ENCODE measurements around the gene KLHDC8B.

KLHDC8B gene

GRCh38 chr3:49170744-49171118 lies 667 bp upstream of the KLHDC8B start:
- TF ChIP-seq CTCF (IDR thresholded peaks at IDR 0.05), result no peak

GRCh38 chr3:49171775-49172500 lies 540 bp downstream of the KLHDC8B start:
- no peak for TF ChIP-seq CTCF (IDR thresholded peaks at IDR 0.05)

GRCh38 chr3:49172551-49173041 lies 1.2 kb downstream of the KLHDC8B start:
- TF ChIP-seq CTCF (IDR thresholded peaks at IDR 0.05), result no peak

GRCh38 chr3:49173116-49173791 lies 1.9 kb downstream of the KLHDC8B start:
- TF ChIP-seq CTCF (IDR thresholded peaks at IDR 0.05), result no peak

- TF ChIP-seq CTCF (IDR thresholded peaks at IDR 0.05), result no peak
These were observed 2.4 kb downstream of the KLHDC8B start for GRCh38 chr3:49173792-49174170.

GRCh38 chr3:49174397-49174985 lies 3.1 kb downstream of the KLHDC8B start:
- no peak for TF ChIP-seq CTCF (IDR thresholded peaks at IDR 0.05)

GRCh38 chr3:49175530-49175929 lies 4.1 kb downstream of the KLHDC8B start:
- no peak for TF ChIP-seq CTCF (IDR thresholded peaks at IDR 0.05)
